GM21619 (cell line): Measurements from ENCODE around the gene DCP1B.

ENCODE experiments used
- ATAC-seq: cut with Tn5 transposase; IDR thresholded peaks from one replicate; pipeline ENCODE4 v1.9.1; 2021; ENCODE audit not compliant: unreplicated experiment

The DCP1B gene

DNA sequence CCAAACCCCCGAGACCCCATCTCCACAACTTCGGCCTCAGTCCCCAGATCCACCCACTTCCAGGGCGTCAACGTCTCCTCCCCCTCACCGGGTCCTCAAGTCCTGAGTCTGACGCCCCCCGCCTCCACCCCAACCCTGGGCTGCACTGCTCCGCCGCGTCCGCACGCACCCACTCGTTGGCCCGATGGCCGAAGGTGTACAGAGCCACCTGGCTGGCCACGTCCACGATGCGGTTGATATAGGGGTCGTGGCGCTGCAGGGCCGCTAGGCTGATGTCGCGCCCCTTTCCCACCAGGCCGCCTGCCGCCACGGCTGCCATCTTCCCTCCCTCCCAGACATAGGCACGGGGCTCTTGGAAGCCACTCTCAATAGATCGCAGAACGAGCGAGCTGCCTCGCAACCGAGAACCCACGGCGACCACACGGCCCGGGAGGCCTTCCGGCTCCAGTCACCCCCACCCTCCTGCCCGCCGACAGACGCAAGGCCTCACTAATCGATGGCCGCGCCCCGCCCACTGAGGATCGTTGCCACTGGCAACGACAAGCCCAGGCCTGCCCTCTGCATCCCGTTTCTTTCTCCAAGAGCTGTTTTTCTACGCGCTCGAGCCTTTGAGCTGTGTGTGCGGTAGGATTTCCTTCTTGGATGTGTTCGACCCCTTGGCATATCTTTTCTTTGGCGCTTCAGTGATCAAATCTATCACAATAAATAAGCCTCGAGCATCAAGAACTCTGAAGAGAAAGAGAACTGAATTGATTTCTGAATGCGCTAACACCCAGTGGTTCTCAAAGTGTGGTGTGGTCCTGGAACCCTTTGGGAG, at the start of gene DCP1B:
Gene DCP1B (minus strand): TSS at position 345 of the 817 bp plus-strand sequence. CDS start 26 bp downstream, at position 319.
- peak; percentile 97 for ATAC-seq

DNA sequence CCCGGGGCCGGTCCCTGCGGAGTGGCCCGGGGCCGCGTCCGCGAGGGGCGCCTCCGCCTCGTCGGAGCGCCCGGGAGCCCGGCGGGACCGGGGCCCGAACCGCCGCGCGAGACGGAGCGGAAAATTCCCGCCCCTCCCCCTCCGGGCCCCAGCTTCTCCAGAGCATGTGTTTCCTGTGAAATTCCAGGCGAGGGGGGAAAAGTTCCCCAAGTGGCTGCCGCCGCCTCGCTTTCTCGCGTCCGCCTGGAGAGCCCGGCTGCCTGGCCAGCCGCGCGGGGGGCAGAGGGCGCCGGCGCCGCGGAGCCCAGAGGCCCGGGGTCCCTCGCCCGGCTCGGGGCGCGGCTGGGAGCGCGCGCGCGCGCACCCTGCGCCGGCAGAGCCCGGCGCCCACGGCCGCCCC, 49.4 kb upstream of the DCP1B start:
- no peak for ATAC-seq

DNA sequence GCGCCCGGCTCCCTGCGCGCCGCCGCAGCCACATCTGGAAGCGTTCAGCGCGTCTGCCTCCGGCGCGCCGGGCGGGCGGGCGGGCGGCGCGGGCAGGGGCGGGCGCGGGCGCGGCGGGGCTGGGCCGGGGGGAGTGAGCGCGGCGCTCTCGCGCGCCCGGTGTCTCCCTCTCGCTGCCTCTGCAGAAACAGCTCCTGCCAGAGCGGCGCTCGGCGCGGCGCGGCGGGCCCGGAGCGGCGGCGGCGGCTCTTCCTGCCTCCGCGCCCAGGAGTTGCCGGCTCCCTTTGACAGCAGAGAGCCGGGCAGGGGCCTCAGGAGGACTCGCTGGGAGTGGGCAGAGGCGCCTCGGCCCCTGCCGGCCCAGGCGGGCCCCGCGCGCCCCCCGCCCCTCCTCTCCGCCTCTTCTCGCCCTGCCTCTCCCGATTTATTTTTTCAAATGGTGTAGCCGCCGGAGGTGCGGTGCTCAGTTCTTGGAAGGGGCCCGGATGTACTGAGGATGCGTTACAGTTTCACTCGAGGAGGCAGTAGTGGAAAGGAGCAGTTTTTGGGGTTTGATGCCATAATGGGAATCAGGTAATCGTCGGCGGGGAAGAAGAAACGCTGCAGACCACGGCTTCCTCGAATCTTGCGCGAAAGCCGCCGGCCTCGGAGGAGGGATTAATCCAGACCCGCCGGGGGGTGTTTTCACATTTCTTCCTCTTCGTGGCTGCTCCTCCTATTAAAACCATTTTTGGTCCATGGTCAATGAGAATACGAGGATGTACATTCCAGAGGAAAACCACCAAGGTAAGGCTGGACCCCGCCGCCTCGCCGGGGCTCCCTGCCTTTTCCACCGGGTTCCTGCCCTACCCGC, 48.8 kb upstream of the DCP1B start, which contains the start of gene CACNA1C:
Gene CACNA1C (plus strand): TSS at position 162 of the 853 bp plus-strand sequence. CDS start 576 bp downstream, at position 738.
- no peak for ATAC-seq

DNA sequence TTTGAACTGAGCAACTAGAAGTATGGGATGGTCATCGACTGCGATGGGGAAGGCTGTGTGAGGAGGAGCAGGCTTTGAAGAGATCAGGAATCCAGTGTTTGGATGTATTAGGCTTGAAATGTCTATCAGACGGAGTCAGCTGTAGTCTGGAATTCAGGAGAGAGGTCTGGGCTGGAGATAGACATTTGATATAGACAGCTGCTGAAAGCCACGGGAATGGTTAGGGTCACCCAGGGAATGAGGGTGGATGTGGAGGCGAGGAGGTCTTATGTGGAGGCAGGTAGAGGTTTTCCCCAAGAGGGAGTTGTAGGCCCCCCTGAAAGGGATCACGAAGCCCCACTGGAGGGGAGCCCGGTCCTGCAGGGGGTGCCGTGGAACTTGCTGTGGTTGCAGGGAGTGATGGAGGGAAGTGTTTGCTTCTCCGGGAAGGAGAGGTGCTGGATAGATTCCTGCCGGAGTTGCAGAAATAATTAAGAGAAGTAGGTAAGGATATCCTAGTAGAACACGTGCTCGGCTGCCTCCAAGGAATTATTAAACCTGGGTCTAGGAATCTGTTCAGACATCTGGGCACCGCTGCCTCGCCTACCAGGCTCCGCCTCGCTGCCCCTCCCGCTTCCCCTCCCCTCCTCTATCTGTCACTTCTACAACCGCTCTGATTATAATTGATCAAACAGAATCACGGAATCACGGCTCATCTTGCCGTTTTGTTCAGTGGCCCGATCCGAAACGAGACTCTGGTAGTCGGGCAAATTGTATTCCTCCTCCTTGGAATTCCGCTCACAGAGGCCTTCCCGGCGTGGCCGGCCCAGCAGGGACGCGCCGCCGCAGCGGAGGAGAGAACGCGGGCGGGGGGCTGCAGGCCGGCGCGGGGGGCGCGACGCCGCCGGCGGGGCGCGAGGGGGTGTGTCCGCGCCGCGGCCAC, 47.7 kb upstream of the DCP1B start:
- ATAC-seq, result no peak

DNA sequence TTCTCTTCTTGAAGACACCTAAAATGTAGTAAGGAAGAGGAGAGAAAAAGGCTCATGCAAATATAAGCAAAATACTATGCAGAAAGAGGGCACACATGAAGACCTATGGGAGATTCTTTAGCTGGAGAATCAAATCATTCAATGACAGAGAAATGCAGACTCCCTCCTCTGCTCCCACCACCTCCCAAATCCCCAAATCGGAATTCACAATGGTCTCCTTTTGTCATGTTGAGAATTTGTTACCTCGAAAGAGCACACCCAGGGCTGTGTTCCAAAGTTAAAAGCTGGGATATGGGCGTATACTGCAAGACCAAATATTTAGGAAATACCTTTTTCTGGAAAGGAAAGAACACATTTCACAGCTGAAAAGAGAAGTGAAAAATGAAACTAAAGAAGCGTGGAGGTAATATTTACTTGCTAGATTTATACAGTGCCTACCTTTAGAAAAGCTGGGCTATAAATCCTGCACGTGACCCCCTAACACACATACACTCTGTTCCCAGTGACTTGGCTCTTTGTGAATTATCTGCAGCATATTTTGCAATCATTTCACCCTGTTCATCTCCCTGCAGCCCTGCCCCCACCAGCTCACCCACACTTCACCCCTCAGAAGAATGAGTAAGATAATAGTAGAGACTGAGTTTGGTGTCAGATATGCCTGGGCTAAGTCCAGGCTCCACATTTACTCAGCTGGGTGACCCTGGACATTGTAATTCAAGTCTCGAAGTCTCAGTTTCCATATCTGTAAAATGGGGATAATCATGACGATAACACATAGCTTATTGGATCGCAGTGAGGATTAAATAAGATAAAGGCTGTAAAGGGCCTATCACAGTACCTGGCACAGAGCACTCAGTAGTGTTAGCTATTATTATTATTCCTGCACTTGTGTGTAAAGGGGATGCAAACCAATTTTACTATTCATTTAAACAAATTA, 45.6 kb upstream of the DCP1B start:
- ATAC-seq, result no peak

DNA sequence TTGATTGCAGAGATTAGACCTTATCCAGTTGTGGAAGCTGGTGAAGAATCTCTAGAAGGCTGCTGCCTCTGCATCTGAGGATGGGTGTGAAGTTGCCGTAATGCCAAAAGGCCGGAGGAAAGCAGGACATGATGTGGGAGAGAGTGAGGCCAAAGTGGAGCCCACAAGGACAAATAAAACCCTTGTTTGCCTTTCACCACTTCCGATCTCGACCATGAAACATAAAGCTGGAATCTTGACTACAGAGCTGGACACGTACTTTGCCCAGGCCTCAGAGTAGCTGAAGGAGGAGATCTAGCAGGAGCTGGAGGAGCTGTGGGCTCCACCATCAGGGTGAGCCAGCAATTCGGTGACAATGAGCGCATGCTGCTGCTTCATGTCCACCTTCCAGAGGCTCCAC, 43.5 kb upstream of the DCP1B start:
- no peak for ATAC-seq

DNA sequence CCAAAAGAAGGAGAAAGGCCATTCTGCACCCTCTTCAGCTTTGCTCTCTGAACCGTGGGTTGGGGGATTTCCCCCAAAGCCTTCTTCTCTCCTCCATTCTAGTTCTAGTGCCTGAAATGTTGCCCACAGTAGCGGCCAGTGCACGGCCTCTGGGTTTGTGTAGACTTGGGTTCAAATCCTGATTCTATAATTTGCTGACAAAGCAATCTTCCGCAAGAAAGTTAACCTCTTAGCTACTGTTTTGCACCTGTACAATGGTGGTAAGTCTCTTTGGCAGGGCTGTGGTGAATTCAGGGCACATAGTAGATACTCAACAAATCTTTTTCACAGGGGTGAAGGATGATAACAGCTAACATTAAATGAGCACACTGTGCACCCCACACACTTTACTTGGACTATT, 42.7 kb upstream of the DCP1B start:
- ATAC-seq, result no peak

DNA sequence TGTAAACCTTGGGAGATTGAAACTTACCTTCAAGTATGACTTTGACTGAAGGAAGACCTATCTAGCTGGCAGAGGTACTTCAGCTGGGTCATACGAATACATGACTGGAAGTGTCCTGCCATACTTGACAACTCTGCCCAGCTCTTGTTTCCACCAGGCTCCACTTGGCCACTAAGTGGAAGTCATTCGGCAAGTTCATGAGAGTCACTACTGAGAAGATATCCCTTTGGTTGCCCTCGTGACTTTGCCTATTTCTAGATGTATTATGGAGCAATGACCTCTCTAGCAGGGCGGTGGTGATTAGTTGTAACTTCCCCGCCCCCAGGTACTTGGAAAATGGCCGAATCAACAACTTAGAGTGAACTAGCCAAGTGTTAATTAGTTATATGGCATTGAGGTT, 39.9 kb upstream of the DCP1B start:
- ATAC-seq, result no peak

DNA sequence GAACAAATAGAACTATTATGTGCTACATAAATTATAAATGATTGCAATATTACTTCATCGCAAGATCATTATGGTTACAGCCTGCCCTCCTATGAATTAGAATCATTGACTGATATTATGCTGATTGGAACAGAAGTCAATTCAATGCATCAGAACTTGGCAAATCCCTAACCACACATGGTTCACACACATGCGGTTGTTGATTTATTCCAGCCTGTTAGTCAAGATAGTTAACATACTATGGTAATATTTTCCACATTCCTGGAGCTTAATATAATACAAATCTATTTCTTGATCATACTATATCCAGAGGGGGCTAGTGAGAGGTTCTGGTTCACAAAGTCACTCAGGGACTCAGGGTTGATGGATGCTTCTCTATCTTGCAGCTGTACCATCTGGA, 38.8 kb upstream of the DCP1B start:
- no peak for ATAC-seq

DNA sequence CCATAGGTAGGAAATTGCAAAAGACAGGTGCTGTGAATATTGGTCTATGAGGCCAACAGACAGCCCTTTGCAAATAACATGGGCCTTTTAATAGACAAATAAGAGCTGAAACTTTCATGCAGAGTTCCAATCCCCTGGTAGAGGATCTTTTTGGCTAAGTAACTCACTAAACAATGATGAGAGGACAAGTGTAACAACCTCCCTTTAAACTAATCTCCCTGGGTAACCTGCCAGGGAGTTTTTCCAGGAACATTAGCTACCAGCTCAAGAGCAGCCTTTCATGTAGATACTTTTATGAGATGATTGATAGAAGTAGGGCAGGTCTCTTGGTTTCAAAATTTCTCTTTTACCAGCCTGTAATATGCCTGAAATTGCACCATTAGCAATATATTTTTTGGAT, 34.8 kb upstream of the DCP1B start:
- ATAC-seq, result no peak

DNA sequence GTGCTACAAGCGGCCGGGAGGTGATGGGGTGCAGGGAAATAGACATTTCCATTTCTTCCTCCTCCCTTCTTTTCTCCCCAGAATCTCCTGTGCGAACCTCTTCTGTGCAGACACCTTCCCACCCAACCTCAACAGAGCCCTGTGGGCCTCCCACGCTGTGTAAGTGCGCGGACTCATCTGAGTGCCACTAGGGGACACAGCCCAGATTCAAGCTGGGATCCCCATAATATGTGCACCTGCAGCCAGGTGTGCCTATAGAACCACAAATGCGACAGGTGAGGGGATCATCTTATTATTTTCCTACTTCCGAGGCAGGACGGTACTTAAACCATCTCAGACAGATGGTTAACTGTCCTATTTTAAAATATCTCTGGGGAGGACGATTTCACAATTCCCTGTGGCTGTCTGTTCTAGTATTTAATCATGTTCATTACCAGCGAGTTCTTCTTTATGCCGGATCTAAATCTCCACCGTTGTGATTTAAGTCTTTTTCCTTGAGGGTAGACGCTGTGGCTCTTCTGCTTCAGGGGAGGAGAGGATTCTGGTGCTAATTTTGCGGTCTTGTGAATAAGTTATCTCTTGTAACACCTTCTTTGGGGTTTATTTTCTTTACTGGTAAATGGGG, 31.3 kb upstream of the DCP1B start:
- ATAC-seq, result no peak

DNA sequence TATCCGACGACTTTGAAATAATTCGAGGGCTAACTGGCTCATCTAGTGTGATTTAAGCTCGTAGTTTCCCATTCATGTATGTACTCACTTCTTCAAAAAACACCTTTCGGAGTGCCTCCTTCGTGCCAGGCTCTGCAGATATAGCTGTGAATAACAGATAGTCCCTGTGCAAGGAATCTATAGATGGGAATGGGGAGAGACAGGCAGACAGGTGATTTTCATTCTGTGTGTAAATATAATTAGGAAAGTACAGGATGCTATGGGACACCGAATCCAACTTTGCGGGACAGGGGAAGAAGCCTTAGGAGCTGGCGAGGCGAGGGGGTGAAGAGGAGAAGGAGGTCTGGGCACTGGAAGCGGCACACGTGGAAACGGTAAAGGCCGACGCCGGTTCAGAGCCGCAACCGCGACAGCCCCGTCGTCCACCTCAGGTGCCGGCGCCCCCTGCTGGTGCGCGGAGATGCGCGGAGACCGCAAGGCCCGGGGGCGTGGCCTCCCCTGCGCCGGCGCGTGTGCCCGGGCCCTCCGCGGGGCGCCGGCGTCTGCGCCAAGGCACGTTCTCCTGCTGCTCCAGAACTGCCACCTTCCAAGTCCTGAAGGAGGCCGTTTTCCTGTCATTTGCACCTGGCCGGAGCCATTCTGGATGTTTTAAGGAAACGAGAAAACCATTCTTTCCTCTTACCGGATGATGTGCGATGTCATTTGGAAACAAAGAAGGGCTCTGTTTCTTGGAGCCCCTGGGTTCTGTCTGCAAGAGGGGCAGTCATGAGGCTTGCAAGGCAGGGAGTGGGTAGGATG, 30.6 kb upstream of the DCP1B start:
- ATAC-seq, result peak; percentile 91

DNA sequence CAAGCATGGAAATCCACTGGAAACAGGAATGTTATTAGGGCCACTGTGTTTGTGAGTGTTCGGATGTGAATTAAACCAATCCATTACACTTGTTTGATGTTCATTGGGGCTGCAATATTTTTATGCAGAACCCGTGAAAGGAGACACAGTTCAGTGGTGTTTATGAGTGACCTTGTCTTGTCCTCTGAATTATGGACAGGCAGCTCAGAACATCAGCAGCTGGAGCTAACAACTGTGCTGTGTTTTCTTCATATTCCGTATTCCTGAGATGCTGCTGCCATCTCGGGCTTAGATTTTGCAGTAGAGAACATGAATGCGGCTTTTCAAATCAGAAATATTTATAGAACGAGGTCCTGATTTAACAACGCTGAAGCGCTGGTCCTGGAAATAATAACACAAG, 28.2 kb upstream of the DCP1B start:
- ATAC-seq, result no peak

DNA sequence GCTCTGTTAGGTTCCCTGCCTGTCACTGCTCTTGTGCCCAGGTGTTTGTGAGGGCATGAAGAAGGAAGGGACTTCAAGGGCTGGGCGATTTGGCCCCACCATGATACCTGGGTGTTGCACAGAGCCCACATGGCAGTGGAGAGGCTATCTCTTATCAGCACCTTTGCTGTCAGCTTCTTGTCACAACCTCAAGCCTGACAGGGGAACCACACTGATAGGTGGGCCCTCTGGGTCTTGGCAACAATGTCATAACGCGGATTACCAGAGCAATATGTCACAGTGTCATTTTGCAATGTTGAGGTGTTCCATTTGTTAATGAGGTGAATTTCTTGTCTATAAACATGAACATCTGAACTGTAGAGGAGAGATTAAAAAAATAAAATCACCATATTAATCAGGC, 25.6 kb upstream of the DCP1B start:
- ATAC-seq, result no peak

DNA sequence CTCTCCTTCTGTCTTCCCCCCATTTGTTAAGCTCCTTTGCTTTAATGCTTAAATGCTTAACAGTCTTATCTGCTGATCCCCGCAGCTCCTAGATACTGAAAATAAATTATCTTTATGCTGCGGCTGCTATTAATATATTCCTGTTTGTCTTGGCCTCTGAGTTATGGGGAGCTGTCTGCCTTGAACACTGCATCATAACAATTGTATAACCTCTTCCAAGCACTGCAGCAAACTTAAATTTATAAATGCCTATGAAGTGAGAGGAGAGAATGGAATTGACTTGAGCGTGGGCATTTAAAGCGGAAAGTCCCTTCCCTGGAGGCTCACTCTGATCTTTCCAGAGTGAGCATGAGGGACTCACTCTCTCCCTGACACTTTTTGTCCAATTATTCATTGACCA, 23.1 kb upstream of the DCP1B start:
- ATAC-seq, result no peak

DNA sequence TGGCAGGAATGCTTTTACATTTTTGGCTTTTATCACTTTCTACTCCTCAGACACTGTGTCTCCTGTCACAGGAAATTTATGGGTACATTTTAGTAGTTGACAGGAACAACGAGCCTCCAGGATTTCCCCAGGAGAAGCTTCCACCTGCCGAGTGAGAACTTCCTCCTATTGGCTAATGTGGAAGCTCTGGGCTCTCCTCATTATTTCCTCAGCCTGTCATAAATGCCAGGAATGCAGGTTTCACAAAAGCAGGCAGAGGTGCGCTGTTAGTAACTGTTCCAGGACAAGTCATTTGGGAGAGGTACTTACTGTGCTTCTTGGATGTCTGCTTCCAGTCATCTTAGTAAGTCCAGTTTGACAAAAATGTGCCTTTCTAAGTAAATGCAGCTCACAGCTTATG, 19.1 kb upstream of the DCP1B start:
- no peak for ATAC-seq

DNA sequence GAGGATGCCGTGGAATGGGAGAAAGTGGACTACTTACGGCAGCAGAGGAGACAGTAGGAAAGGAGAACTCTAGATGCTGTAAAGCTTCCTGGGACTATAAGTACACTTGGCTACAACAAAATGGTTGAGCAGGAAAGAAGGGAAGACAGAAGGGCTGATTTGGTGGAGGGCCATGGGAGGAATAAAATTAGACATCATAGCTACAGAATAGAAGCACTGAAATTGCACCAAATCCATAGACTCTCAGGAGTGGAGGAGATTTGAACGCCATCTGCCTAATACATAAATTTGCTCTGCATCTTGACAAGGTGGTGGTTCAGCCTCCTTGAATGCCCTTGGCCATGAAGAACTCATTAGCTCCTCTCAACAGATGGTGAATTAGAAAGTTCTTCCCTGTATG, 16.3 kb upstream of the DCP1B start:
- ATAC-seq, result no peak

DNA sequence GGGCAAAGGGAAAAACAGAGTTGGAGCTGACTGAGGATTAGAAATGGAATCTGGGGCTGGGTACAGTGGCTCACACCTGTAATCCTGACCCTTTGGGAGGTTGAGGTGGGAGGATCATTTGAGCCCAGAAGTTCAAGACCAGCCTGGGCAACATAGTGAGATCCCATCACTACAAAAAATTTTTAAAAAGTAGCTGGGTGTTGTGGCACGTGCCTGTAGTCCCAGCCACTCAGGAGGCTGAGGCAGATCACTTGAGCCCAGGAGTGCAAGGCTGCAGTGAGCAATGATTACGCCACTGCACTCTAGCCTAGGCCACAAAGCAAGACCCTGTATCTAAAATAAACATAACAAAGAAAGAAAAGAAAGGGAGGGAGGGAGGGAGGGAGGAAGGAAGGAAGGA, 14.9 kb upstream of the DCP1B start:
- ATAC-seq, result no peak

DNA sequence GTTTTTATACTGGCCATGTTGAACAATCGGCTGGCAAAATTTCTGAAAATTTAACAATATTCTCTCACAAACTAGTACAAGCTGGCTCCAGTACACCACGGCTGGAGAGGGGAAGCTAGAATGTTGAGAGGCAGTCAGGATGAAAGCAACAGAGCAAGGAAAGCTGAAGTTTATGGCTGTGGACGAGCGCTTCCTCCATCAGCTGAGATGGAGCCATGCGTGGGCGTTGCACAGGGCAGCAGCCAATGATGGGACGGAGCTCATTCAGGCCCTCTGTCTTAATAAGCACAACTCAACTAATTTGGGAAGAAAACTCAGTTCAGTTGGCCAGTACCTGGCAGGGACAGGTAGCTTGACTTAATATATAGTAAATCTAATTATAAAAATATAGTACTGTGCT, 14.1 kb upstream of the DCP1B start:
- no peak for ATAC-seq
